ENCODE data around the gene CAGE1. TPM values are rescaled to one million over a fixed set of nuclear protein-coding genes. Genes with fewer than 3 reads are reported as not detected.

CAGE1 gene
- total RNA-seq, 4 donors from 2014 or later, result not detected

GRCh38 chr6:7313505-7314165, 75.9 kb downstream of the CAGE1 start:
- WGBS, 2 donors, result 83 to 86% methylated on average over 15 of the region's 15 CpGs
- peak overlapping the region; percentile 91 to 98 (median 96) for H3K27ac ChIP-seq
- H3K36me3 ChIP-seq, result peaks cover 0 to 12% (median 0%) of the 10 kb centered on the region in 3 donors
- H3K4me1 ChIP-seq, result peaks cover 0 to 38% (median 13%) of the 10 kb centered on the region in 4 donors
- H3K27me3 ChIP-seq, result no peaks in the 10 kb centered on the region
- DNase-seq (ENCODE audit: low spot score in 2 of 2), result no peak
- H3K4me3 ChIP-seq, result peak overlapping the region; percentile 82 to 100 (median 94)
- no peaks in the 10 kb centered on the region for H3K9me3 ChIP-seq
- TF ChIP-seq POLR2A (IDR thresholded peaks at IDR 0.05) (no peak), EP300 (IDR thresholded peaks at IDR 0.05) (no peak), CTCF (IDR thresholded peaks at IDR 0.05) (no peak)

- Histone ChIP-seq H3K27me3 (no peaks in the 10 kb centered on the region), H3K9me3 (no peaks in the 10 kb centered on the region), H3K4me3 (peak within 1 kb of the TSS; percentile 82 to 100 (median 94)), H3K4me1 (peaks cover 0 to 46% (median 15%) of the 10 kb centered on the region in 4 donors), H3K27ac (peak within 1 kb of the TSS; percentile 91 to 98 (median 96)), H3K36me3 (peaks cover 0 to 18% (median 0%) of the 10 kb centered on the region in 3 donors)
- WGBS, 2 donors, result 0% methylated on average over 34 to 78 of the region's 83 CpGs
- TF ChIP-seq POLR2A (IDR thresholded peaks at IDR 0.05) (peak; percentile 67 to 84), CTCF (IDR thresholded peaks at IDR 0.05) (peak in 1 of 5 experiments; percentile 42), EP300 (IDR thresholded peaks at IDR 0.05) (peak; percentile 80 to 94)
- DNase-seq (ENCODE audit: low spot score in 2 of 2), result peak; percentile 93 to 95
These were observed 76.7 kb downstream of the CAGE1 start, which contains the start of gene SSR1 for GRCh38 chr6:7312616-7313504. Gene SSR1, minus strand, starts transcription at chr6:7313199. Its CDS starts 79 bp downstream, at chr6:7313120.

GRCh38 chr6:7311917-7312615, 77.5 kb downstream of the CAGE1 start:
- 1 to 2% methylated on average over 17 of the region's 17 CpGs for WGBS, 2 donors
- H3K4me3 ChIP-seq, result peak overlapping the region; percentile 82 to 100 (median 94)
- peaks cover 0 to 51% (median 15%) of the 10 kb centered on the region in 4 donors for H3K4me1 ChIP-seq
- TF ChIP-seq POLR2A (IDR thresholded peaks at IDR 0.05) (no peak), CTCF (IDR thresholded peaks at IDR 0.05) (no peak), EP300 (IDR thresholded peaks at IDR 0.05) (no peak)
- DNase-seq (ENCODE audit: low spot score in 2 of 2), result no peak
- peaks cover 0 to 26% (median 0%) of the 10 kb centered on the region in 3 donors for H3K36me3 ChIP-seq
- no peaks in the 10 kb centered on the region for H3K9me3 ChIP-seq
- H3K27me3 ChIP-seq, result no peaks in the 10 kb centered on the region
- peak overlapping the region; percentile 91 to 98 (median 96) for H3K27ac ChIP-seq

- H3K36me3 ChIP-seq, result peaks cover 0 to 35% (median 0%) of the 10 kb centered on the region in 3 donors
- peaks cover 0 to 53% (median 15%) of the 10 kb centered on the region in 4 donors for H3K4me1 ChIP-seq
- H3K4me3 ChIP-seq, result peak overlapping the region in 1 of 4 donors; percentile 95
- H3K9me3 ChIP-seq, result no peaks in the 10 kb centered on the region
- TF ChIP-seq CTCF (IDR thresholded peaks at IDR 0.05) (no peak), EP300 (IDR thresholded peaks at IDR 0.05) (no peak), POLR2A (IDR thresholded peaks at IDR 0.05) (no peak)
- WGBS, 2 donors, result 27 to 35% methylated on average over 1 of the region's 1 CpG
- no peak overlapping the region for H3K27ac ChIP-seq
- no peak for DNase-seq (ENCODE audit: low spot score in 2 of 2)
- no peaks in the 10 kb centered on the region for H3K27me3 ChIP-seq
These were observed 78.4 kb downstream of the CAGE1 start for GRCh38 chr6:7311176-7311575.

Measured in tibial nerve (tissue), 4 donors.